GM20431 (cell line): ENCODE data around the gene NUFIP2.

Experiments used
- in situ Hi-C: fragments of 300-500 bp; cut with MseI, MboI; formaldehyde crosslinking; loops from one replicate; pipeline ENCODE4 v1.15.0; 2020; ENCODE audit warnings: low sequenced_read_pairs; ENCODE audit not compliant: unreplicated experiment

NUFIP2 gene

DNA sequence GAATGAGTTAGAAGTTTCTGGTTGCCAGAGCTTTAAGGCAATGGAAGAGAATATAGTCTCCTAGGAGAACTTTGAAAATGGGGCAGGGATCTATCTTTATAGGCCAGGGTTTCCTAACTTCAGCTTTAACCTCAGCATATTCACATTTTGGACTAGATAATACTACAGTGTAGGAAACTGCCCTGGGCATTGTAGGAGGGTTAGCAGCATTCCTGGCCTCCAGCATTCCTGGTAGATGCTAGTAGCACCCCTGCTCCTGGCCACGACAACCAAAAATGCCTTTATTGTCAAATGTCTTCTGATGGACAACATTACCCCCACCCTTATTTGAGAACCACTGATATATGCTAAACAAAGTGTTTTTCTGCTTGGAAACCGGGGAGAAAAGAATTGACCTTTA, 86.0 kb downstream of the NUFIP2 start:
- in situ Hi-C loops, result no loop called here
